Cardiac septum (tissue), 1 donor: ENCODE results near the gene SENP8. TPM values are rescaled to one million over a fixed set of nuclear protein-coding genes. Genes with fewer than 3 reads are reported as not detected.

ENCODE experiments used
- total RNA-seq: library from RNA; stranded (reverse); fragmentation: NEBNext Ultra II Directional; extraction: Animal tissue kit (Norgen Biotek cat#: 25700); gene quantifications from one replicate; pipeline ENCODE4 v1.2.1, GENCODE V29; 2021
- donor health status: DM: no; HTN: no; CAD: no.

SENP8 gene
- total RNA-seq, 1 donor from 2014 or later = 4.2 TPM

Other genes starting within 250 kb of the SENP8 start
- 31.4 TPM for gene MYO9A, start 253 bp upstream of the SENP8 start, total RNA-seq
- gene GRAMD2A, start 79.4 kb downstream of the SENP8 start, total RNA-seq = not detected
- gene PKM, start 112.8 kb downstream of the SENP8 start, total RNA-seq = 984 TPM
- gene PARP6, start 154.2 kb downstream of the SENP8 start, total RNA-seq = 34.6 TPM
- 0.70 TPM for gene CELF6, start 201.8 kb downstream of the SENP8 start, total RNA-seq